H1 (cell line): Measurements from ENCODE around the gene TNS4. TPM values are rescaled to one million over a fixed set of nuclear protein-coding genes. Genes with fewer than 3 reads are reported as not detected.

Source experiments
- CTCF ChIA-PET: fragments of 300-600 bp; sonication (Branson Sonifier 250); formaldehyde crosslinking; loops from one replicate; lab custom pipeline; 2021; ENCODE audit not compliant: partially characterized antibody; lab: Charles Lee
- POLR2A ChIA-PET: fragments of 300-600 bp; sonication (Branson Sonifier 250); formaldehyde crosslinking; loops from one replicate; lab custom pipeline; 2021; ENCODE audit warnings: inconsistent platforms; ENCODE audit not compliant: partially characterized antibody; lab: Charles Lee
- DNase-seq, 2 experiments: peaks; one replicate each; pipeline versions ENCODE4 v3.0.0 to v3.0.0-alpha.2; 2010 to 2022; ENCODE audit warnings: low spot score in 2 of 2, low read depth in 1 of 2, mixed read lengths in 1 of 2
- FAIRE-seq: peaks from 2 replicates; lab custom pipeline; 2011; peaks lifted over from hg19 to GRCh38; lab: Jason Lieb, UNC
- H2AFZ ChIP-seq: 2 replicates; pipeline ENCODE4 v1.8.1; 2012; ENCODE audit warnings: low read length, inconsistent platforms
- H2AK5ac ChIP-seq: 2 replicates; pipeline ENCODE4 v1.6.1; 2013; ENCODE audit warnings: low read depth, low read length
- H2BK120ac ChIP-seq: replicated peaks from 2 replicates; pipeline ENCODE3; 2013; ENCODE audit warnings: low read depth, low read length, inconsistent platforms
- H2BK12ac ChIP-seq: 2 replicates; pipeline ENCODE4 v1.6.1; 2013; ENCODE audit warnings: low read depth, low read length
- H2BK15ac ChIP-seq: 2 replicates; pipeline ENCODE4 v1.6.1; 2013; ENCODE audit warnings: low read length
- H2BK20ac ChIP-seq: 2 replicates; pipeline ENCODE4 v1.6.1; 2013; ENCODE audit warnings: low read length
- H2BK5ac ChIP-seq: 2 replicates; pipeline ENCODE4 v1.6.1; 2013; ENCODE audit warnings: low read depth, low read length
- H3K14ac ChIP-seq: 2 replicates; pipeline ENCODE4 v1.6.1; 2013; ENCODE audit warnings: inconsistent platforms; ENCODE audit not compliant: insufficient read length
- H3K18ac ChIP-seq: 2 replicates; pipeline ENCODE4 v1.6.1; 2013; ENCODE audit warnings: low read length; ENCODE audit errors: extremely low read depth
- H3K23ac ChIP-seq: 2 replicates; pipeline ENCODE4 v1.6.1; 2013; ENCODE audit warnings: inconsistent platforms; ENCODE audit not compliant: insufficient read length
- H3K23me2 ChIP-seq: 2 replicates; pipeline ENCODE4 v1.6.1; 2013; ENCODE audit warnings: low read depth, low read length
- H3K27ac ChIP-seq: 2 replicates; pipeline ENCODE4 v1.6.1; 2011; ENCODE audit warnings: low read depth, low read length, inconsistent platforms
- H3K27me3 ChIP-seq, 4 experiments: replicated peaks in 1 of 4; 1 replicate in 1 of 4; 2 replicates in 3 of 4; pipeline versions ENCODE4 v1.6.1 to v1.8.1; 2011 to 2013; ENCODE audit warnings: low read length in 3 of 4, mild to moderate bottlenecking in 3 of 4, inconsistent platforms in 2 of 4, mixed read lengths in 2 of 4, moderate library complexity in 1 of 4; ENCODE audit not compliant: control insufficient read depth in 3 of 4, insufficient read depth in 3 of 4; ENCODE audit errors: extremely low read depth in 1 of 4
- H3K36me3 ChIP-seq, 4 experiments: 2 replicates each; pipeline versions ENCODE4 v1.6.1 to v1.8.1; 2011 to 2013; ENCODE audit warnings: mild to moderate bottlenecking in 4 of 4, low read length in 3 of 4, moderate library complexity in 2 of 4, control low read depth in 1 of 4, inconsistent platforms in 1 of 4; ENCODE audit not compliant: insufficient read depth in 4 of 4, control insufficient read depth in 2 of 4
- H3K4ac ChIP-seq: replicated peaks from 2 replicates; pipeline ENCODE3; 2013; ENCODE audit warnings: low read length, low read depth, mixed read lengths, inconsistent platforms; ENCODE audit not compliant: insufficient read length
- H3K4me1 ChIP-seq, 4 experiments: replicated peaks in 1 of 4; 1 replicate in 1 of 4; 2 replicates in 3 of 4; pipeline versions ENCODE4 v1.6.1 to v1.8.1; 2011 to 2013; ENCODE audit warnings: low read length in 3 of 4, inconsistent platforms in 2 of 4, mixed read lengths in 1 of 4; ENCODE audit not compliant: insufficient read depth in 4 of 4, control insufficient read depth in 3 of 4
- H3K4me2 ChIP-seq, 2 experiments: 2 replicates each; pipeline versions ENCODE4 v1.6.1 to v1.8.1; 2011 to 2013; ENCODE audit warnings: low read depth in 2 of 2, low read length in 2 of 2, control low read depth in 1 of 2, inconsistent platforms in 1 of 2, mild to moderate bottlenecking in 1 of 2; ENCODE audit not compliant: insufficient read depth in 1 of 2
- H3K4me3 ChIP-seq, 4 experiments: fragments of 200-600, 300-600 bp in 1 of 4; sonication (generic), shearing (Covaris generic), sonication (Bioruptor Twin) in 1 of 4; 2 replicates each; pipeline versions ENCODE4 v1.5.1 to v1.8.1; 2011 to 2016; ENCODE audit warnings: low read length in 4 of 4, low read depth in 3 of 4, control low read depth in 2 of 4, inconsistent platforms in 2 of 4, mild to moderate bottlenecking in 2 of 4, mixed read lengths in 1 of 4, moderate library complexity in 1 of 4; ENCODE audit not compliant: insufficient read depth in 2 of 4; ENCODE audit errors: extremely low read depth in 1 of 4
- H3K56ac ChIP-seq: replicated peaks from 2 replicates; pipeline ENCODE3; 2013; ENCODE audit warnings: low read depth, mild to moderate bottlenecking, mixed read lengths, low read length, inconsistent platforms; ENCODE audit not compliant: insufficient read length
- H3K79me1 ChIP-seq: 2 replicates; pipeline ENCODE4 v1.6.1; 2013; ENCODE audit warnings: low read depth, low read length, control low read depth
- H3K79me2 ChIP-seq, 2 experiments: 2 replicates each; pipeline versions ENCODE4 v1.6.1 to v1.8.1; 2012 to 2013; ENCODE audit warnings: low read length in 2 of 2, mild to moderate bottlenecking in 2 of 2, inconsistent platforms in 1 of 2; ENCODE audit not compliant: insufficient read depth in 2 of 2, control insufficient read depth in 1 of 2
- H3K9ac ChIP-seq, 4 experiments: replicated peaks in 1 of 4; 1 replicate in 1 of 4; 2 replicates in 3 of 4; pipeline versions ENCODE4 v1.6.1 to v1.8.1; 2011 to 2013; ENCODE audit warnings: low read depth in 3 of 4, low read length in 3 of 4, control low read depth in 2 of 4, mild to moderate bottlenecking in 2 of 4, moderate library complexity in 2 of 4, inconsistent platforms in 1 of 4; ENCODE audit errors: extremely low read depth in 1 of 4
- H3K9me3 ChIP-seq, 2 experiments: 2 replicates each; pipeline versions ENCODE4 v1.6.1 to v1.8.1; 2012 to 2013; ENCODE audit warnings: mild to moderate bottlenecking in 2 of 2, moderate library complexity in 2 of 2, control low read depth in 1 of 2, inconsistent platforms in 1 of 2, low read depth in 1 of 2, low read length in 1 of 2, mixed read lengths in 1 of 2; ENCODE audit not compliant: insufficient read depth in 2 of 2
- H4K20me1 ChIP-seq, 2 experiments: replicated peaks in 1 of 2; 2 replicates each; pipeline versions ENCODE3 to v1.8.1; 2011 to 2013; ENCODE audit warnings: inconsistent platforms in 2 of 2, low read length in 2 of 2, mild to moderate bottlenecking in 1 of 2; ENCODE audit not compliant: insufficient read depth in 2 of 2, control insufficient read depth in 1 of 2
- H4K5ac ChIP-seq: 2 replicates; pipeline ENCODE4 v1.6.1; 2013; ENCODE audit warnings: low read length, low read depth, mixed read lengths, inconsistent platforms; ENCODE audit not compliant: insufficient read length
- H4K8ac ChIP-seq: 2 replicates; pipeline ENCODE4 v1.8.0; 2013; ENCODE audit warnings: mild to moderate bottlenecking, moderate library complexity, low read length, inconsistent platforms; ENCODE audit not compliant: insufficient read depth; ENCODE audit errors: extremely low read depth
- H4K91ac ChIP-seq: replicated peaks from 2 replicates; pipeline ENCODE3; 2013; ENCODE audit warnings: low read length, mixed read lengths, inconsistent platforms; ENCODE audit not compliant: insufficient read length
- CTCF ChIP-seq, 3 experiments: IDR thresholded peaks; 1 replicate in 2 of 3; 2 replicates in 1 of 3; pipeline versions ENCODE4 v1.5.1 to v1.6.1; 2011; ENCODE audit warnings: low read length in 3 of 3, mild to moderate bottlenecking in 3 of 3, inconsistent platforms in 2 of 3, low read depth in 1 of 3, moderate library complexity in 1 of 3; ENCODE audit not compliant: insufficient read depth in 1 of 3; ENCODE audit errors: control extremely low read depth in 1 of 3
- GTF2F1 ChIP-seq: IDR thresholded peaks from 2 replicates; pipeline ENCODE4 v1.6.1; 2012; ENCODE audit warnings: low read depth, low read length, improper control_type of control experiment, borderline replicate concordance
- KDM1A ChIP-seq: fragments of 200-600, 300-600 bp; sonication (generic); IDR thresholded peaks from 2 replicates; pipeline ENCODE4 v1.7.1; 2016; ENCODE audit warnings: mild to moderate bottlenecking, low read length, borderline replicate concordance
- KDM4A ChIP-seq: IDR thresholded peaks from one replicate; pipeline ENCODE4 v1.7.1; 2012; ENCODE audit warnings: low read depth, mild to moderate bottlenecking, moderate library complexity, low read length, inconsistent platforms; ENCODE audit not compliant: severe bottlenecking
- RAD21 ChIP-seq, 2 experiments: IDR thresholded peaks in 1 of 2; conservative IDR thresholded peaks in 1 of 2; 2 replicates each; pipeline ENCODE4 v1.6.1; 2011; ENCODE audit warnings: low read depth in 2 of 2, low read length in 2 of 2, improper control_type of control experiment in 1 of 2, inconsistent platforms in 1 of 2, mild to moderate bottlenecking in 1 of 2, moderate library complexity in 1 of 2
- RFX5 ChIP-seq: IDR thresholded peaks from 2 replicates; pipeline ENCODE4 v1.6.1; 2011; ENCODE audit warnings: low read depth, low read length, improper control_type of control experiment, borderline replicate concordance
- SRF ChIP-seq: IDR thresholded peaks from 2 replicates; pipeline ENCODE4 v1.6.1; 2011; ENCODE audit warnings: mild to moderate bottlenecking, low read depth, low read length, moderate library complexity
- TBP ChIP-seq: IDR thresholded peaks from 2 replicates; pipeline ENCODE4 v1.6.1; 2011; ENCODE audit warnings: low read depth, low read length, improper control_type of control experiment
- WGBS, 2 experiments: shearing (Covaris generic) in 1 of 2; methylation state at CpG; one replicate each; pipeline versions ENCODE4 v1.1.6 to v1.1.7; 2013 to 2015; ENCODE audit warnings: low lambda C conversion rate in 2 of 2, mixed read lengths in 2 of 2, inconsistent platforms in 1 of 2, low coverage in 1 of 2, missing lambda C conversion rate in 1 of 2; ENCODE audit not compliant: insufficient replicate concordance in 2 of 2, insufficient coverage in 1 of 2, insufficient read length in 1 of 2; ENCODE audit errors: extremely low coverage in 1 of 2, missing lambda C conversion rate in 1 of 2; 5-methylcytosine and 5-hydroxymethylcytosine counted together
- polyA plus RNA-seq, 7 experiments: library from polyadenylated mRNA; depleted of rRNA in 3 of 7; stranded (reverse) in 5 of 7; unstranded in 2 of 7; fragments of >200 nt in 5 of 7; fragments of 200-250 nt in 2 of 7; gene quantifications; 1 replicate in 5 of 7; 2 replicates in 1 of 7; 4 replicates in 1 of 7; pipeline versions ENCODE4 v1.2.1 to v1.2.3, GENCODE V29; 2011 to 2013; ENCODE audit warnings: missing spikeins in 2 of 7, mixed read lengths in 2 of 7
- total RNA-seq: library from RNA; stranded (reverse); fragmentation: NEBNext Ultra II Directional; extraction: Animal tissue kit (Norgen Biotek cat#: 25700); gene quantifications from 2 replicates; pipeline ENCODE4 v1.2.1, GENCODE V29; 2021

The TNS4 gene
- total and polyA plus RNA-seq, 2 of the 8 experiments (the other 6 are each of a cell fraction or from before 2014, with no cell fraction given): 0.20 to 0.21 TPM

- H3K4ac ChIP-seq: peak overlapping the region; percentile 58
- H2BK120ac ChIP-seq: no peak overlapping the region
- no peaks in the 10 kb centered on the region for H3K79me1 ChIP-seq
- ChIA-PET POLR2A (interaction anchor here (1.1 kb wide), 1 partner anchor 16 kb away, joined by 3 read pairs; no protein-coding TSS in a partner anchor), CTCF (interaction anchor here (0.8 to 2.2 kb wide), 3 partner anchors 19 to 39 kb away, joined by 3 to 6 read pairs (median 4); no protein-coding TSS in a partner anchor)
- no peaks in the 10 kb centered on the region for H3K79me2 ChIP-seq
- no peak for DNase-seq
- 90% methylated on average over 4 of the region's 4 CpGs; no CpG with 5 or more reads in 1 of the 2 experiments for WGBS, 2 experiments
- no peak overlapping the region for H4K8ac ChIP-seq
- no peak overlapping the region for H2AFZ ChIP-seq
- no peaks in the 10 kb centered on the region for H4K20me1 ChIP-seq
- no peak overlapping the region for H3K4me3 ChIP-seq
- no peaks in the 10 kb centered on the region for H3K27me3 ChIP-seq
- H2BK20ac ChIP-seq: peak overlapping the region; percentile 8; the same call in 1 of the 2 replicates
- H3K9me3 ChIP-seq: no peaks in the 10 kb centered on the region
- H3K9ac ChIP-seq: no peak overlapping the region
- no peak overlapping the region for H3K27ac ChIP-seq
- H2BK15ac ChIP-seq: peak overlapping the region; percentile 53; the same call in 1 of the 2 replicates
- H3K23ac ChIP-seq: no peak overlapping the region
- no peak overlapping the region for H3K14ac ChIP-seq
- no peak overlapping the region for H3K18ac ChIP-seq
- H3K4me1 ChIP-seq: peaks cover 4 to 8% (median 5%) of the 10 kb centered on the region in 4 experiments; a peak in 5 of 7 replicates
- H3K56ac ChIP-seq: no peak overlapping the region
- H3K36me3 ChIP-seq: no peaks in the 10 kb centered on the region
- H4K5ac ChIP-seq: no peak overlapping the region
- no peak for FAIRE-seq
- H3K4me2 ChIP-seq: no peak overlapping the region
- no peak overlapping the region for H2BK5ac ChIP-seq
- H3K23me2 ChIP-seq: no peaks in the 10 kb centered on the region; the same call in 1 of the 2 replicates
- H4K91ac ChIP-seq: no peak overlapping the region
- no peak overlapping the region for H2AK5ac ChIP-seq
- H2BK12ac ChIP-seq: peak overlapping the region; percentile 39; the same call in 1 of the 2 replicates
- no peak for TF ChIP-seq SRF
- TF ChIP-seq RAD21 (IDR thresholded peaks at IDR 0.05 in 1 of 2, conservative IDR thresholded peaks at IDR 0.05 in 1 of 2; ENCODE audit: low read depth in 2 of 2, low read length in 2 of 2): no peak
- no peak for TF ChIP-seq CTCF (IDR thresholded peaks at IDR 0.05; ENCODE audit: control extremely low read depth in 1 of 3, insufficient read depth in 1 of 3, low read depth in 1 of 3, low read length in 3 of 3)
- no peak for TF ChIP-seq KDM4A
- TF ChIP-seq TBP: no peak
- TF ChIP-seq GTF2F1: no peak
- TF ChIP-seq RFX5: no peak
- no peak for TF ChIP-seq KDM1A
These were observed 13.6 kb upstream of the TNS4 start for GRCh38 chr17:40515011-40515410.
